OCI-LY1 (cell line): ENCODE measurements around the gene TMPRSS13.

Experiments used
- H2AFZ ChIP-seq: fragments of 200-600 bp; sonication (generic), shearing (Covaris generic); 2 replicates; pipeline ENCODE4 v1.6.0; 2014; ENCODE audit warnings: antibody characterized with exemption, mild to moderate bottlenecking, low read length
- H3F3A ChIP-seq: fragments of 200-600 bp; sonication (generic), shearing (Covaris generic); 2 replicates; pipeline ENCODE4 v1.6.0; 2014; ENCODE audit warnings: mild to moderate bottlenecking, antibody characterized with exemption, low read length, moderate library complexity; ENCODE audit not compliant: insufficient read depth
- H3K27ac ChIP-seq: fragments of 200-600 bp; sonication (generic); 2 replicates; pipeline ENCODE4 v1.5.1; 2014; ENCODE audit warnings: low read length, mixed run types, mild to moderate bottlenecking, low read depth; ENCODE audit not compliant: poor library complexity, severe bottlenecking
- H3K27me3 ChIP-seq: fragments of 200-600 bp; sonication (generic); 2 replicates; pipeline ENCODE4 v1.6.0; 2014; ENCODE audit warnings: antibody characterized with exemption, mild to moderate bottlenecking, low read length, moderate library complexity; ENCODE audit not compliant: insufficient read depth
- H3K36me3 ChIP-seq: fragments of 200-600 bp; sonication (generic); 2 replicates; pipeline ENCODE4 v1.6.1; 2014; ENCODE audit warnings: mild to moderate bottlenecking, antibody characterized with exemption, low read length, moderate library complexity, mixed read lengths; ENCODE audit not compliant: insufficient read depth
- H3K4me1 ChIP-seq: fragments of 200-600 bp; sonication (generic); 2 replicates; pipeline ENCODE4 v1.5.1; 2014; ENCODE audit warnings: mild to moderate bottlenecking, low read length, moderate library complexity; ENCODE audit not compliant: insufficient read depth, severe bottlenecking
- H3K4me2 ChIP-seq: fragments of 200-600 bp; sonication (generic), shearing (Covaris generic); 2 replicates; pipeline ENCODE4 v1.6.1; 2014; ENCODE audit warnings: low read length
- H3K4me3 ChIP-seq: fragments of 200-600 bp; sonication (generic); 2 replicates; pipeline ENCODE4 v1.5.1; 2014; ENCODE audit warnings: low read length, low read depth, mild to moderate bottlenecking, mixed read lengths; ENCODE audit not compliant: poor library complexity, severe bottlenecking
- H3K79me2 ChIP-seq: fragments of 200-600 bp; shearing (Covaris generic); 2 replicates; pipeline ENCODE4 v1.6.1; 2016; ENCODE audit warnings: mixed run types, low read length, mixed read lengths; ENCODE audit not compliant: insufficient read depth
- H3K9ac ChIP-seq: fragments of 200-600 bp; sonication (generic), shearing (Covaris generic); 2 replicates; pipeline ENCODE4 v1.6.1; 2014; ENCODE audit warnings: mild to moderate bottlenecking, low read length, mixed read lengths
- H3K9me2 ChIP-seq: fragments of 200-600 bp; sonication (generic), shearing (Covaris generic); 2 replicates; pipeline ENCODE4 v1.6.1; 2014; ENCODE audit warnings: low read depth, mild to moderate bottlenecking, low read length, mixed read lengths
- H3K9me3 ChIP-seq: fragments of 200-600 bp; shearing (Covaris generic); 2 replicates; pipeline ENCODE4 v1.6.1; 2014; ENCODE audit warnings: low read length, mixed read lengths
- H4K20me1 ChIP-seq: fragments of 200-600 bp; sonication (generic), shearing (Covaris generic); 2 replicates; pipeline ENCODE4 v1.6.0; 2016; ENCODE audit warnings: mild to moderate bottlenecking, low read length; ENCODE audit not compliant: insufficient read depth
- CTCF ChIP-seq: fragments of 200-600 bp; sonication (generic), shearing (Covaris generic); IDR thresholded peaks from 2 replicates; pipeline ENCODE4 v1.5.1; 2017; ENCODE audit warnings: mild to moderate bottlenecking, antibody characterized with exemption, low read length, moderate library complexity, mixed read lengths
- EZH2 ChIP-seq: fragments of 200-600 bp; sonication (generic), shearing (Covaris generic); IDR thresholded peaks from 2 replicates; pipeline ENCODE4 v1.8.0; 2017; ENCODE audit warnings: borderline replicate concordance, mixed run types, mild to moderate bottlenecking, antibody characterized with exemption, low read length, moderate library complexity, mixed read lengths

The TMPRSS13 gene

GRCh38 chr11:117910941-117911655 is 18.1 kb downstream of the TMPRSS13 start:
- H3K27me3 ChIP-seq: no peaks in the 10 kb centered on the region
- no peak overlapping the region for H3K9ac ChIP-seq
- no peak overlapping the region for H3K4me2 ChIP-seq
- TF ChIP-seq EZH2 (no peak), CTCF (no peak)
- no peak overlapping the region for H3K27ac ChIP-seq
- H3K9me3 ChIP-seq: no peaks in the 10 kb centered on the region
- no peaks in the 10 kb centered on the region for H3F3A ChIP-seq
- no peaks in the 10 kb centered on the region for H3K36me3 ChIP-seq
- no peak overlapping the region for H2AFZ ChIP-seq
- H3K79me2 ChIP-seq: no peaks in the 10 kb centered on the region
- no peaks in the 10 kb centered on the region for H3K9me2 ChIP-seq
- no peaks in the 10 kb centered on the region for H4K20me1 ChIP-seq
- no peak overlapping the region for H3K4me3 ChIP-seq
- H3K4me1 ChIP-seq: no peaks in the 10 kb centered on the region

- Histone ChIP-seq H3K36me3 (no peaks in the 10 kb centered on the region), H3K9me2 (no peaks in the 10 kb centered on the region), H3K79me2 (no peaks in the 10 kb centered on the region), H3K4me2 (no peak overlapping the region), H4K20me1 (no peaks in the 10 kb centered on the region), H2AFZ (no peak overlapping the region), H3K27me3 (no peaks in the 10 kb centered on the region), H3K9me3 (no peaks in the 10 kb centered on the region), H3F3A (no peaks in the 10 kb centered on the region), H3K4me3 (no peak overlapping the region), H3K4me1 (no peaks in the 10 kb centered on the region), H3K27ac (no peak overlapping the region), H3K9ac (no peak overlapping the region)
- TF ChIP-seq EZH2: no peak
Measured at GRCh38 chr11:117910525-117910924, 18.7 kb downstream of the TMPRSS13 start.

- H3K4me1 ChIP-seq: no peaks in the 10 kb centered on the region
- no peaks in the 10 kb centered on the region for H3K79me2 ChIP-seq
- no peak overlapping the region for H3K9ac ChIP-seq
- no peak overlapping the region for H3K4me3 ChIP-seq
- H3K9me3 ChIP-seq: no peaks in the 10 kb centered on the region
- H3K36me3 ChIP-seq: no peaks in the 10 kb centered on the region
- no peaks in the 10 kb centered on the region for H4K20me1 ChIP-seq
- no peaks in the 10 kb centered on the region for H3K27me3 ChIP-seq
- H2AFZ ChIP-seq: no peak overlapping the region
- H3K27ac ChIP-seq: no peak overlapping the region
- H3F3A ChIP-seq: no peaks in the 10 kb centered on the region
- no peak for TF ChIP-seq EZH2
- TF ChIP-seq CTCF: no peak
- no peaks in the 10 kb centered on the region for H3K9me2 ChIP-seq
- no peak overlapping the region for H3K4me2 ChIP-seq
Measured at GRCh38 chr11:117909611-117910382, 19.4 kb downstream of the TMPRSS13 start.
